BE2C (cell line): ENCODE results near the gene FAM168A.

Experiments used
- DNase-seq: peaks from one replicate; pipeline ENCODE4 v3.0.0-alpha.2; 2020
- H3K27me3 ChIP-seq: fragments of 250-450 bp; sonication (Bioruptor Pico); 2 replicates; pipeline ENCODE4 v1.5.1; 2020; ENCODE audit warnings: mild to moderate bottlenecking
- H3K36me3 ChIP-seq: fragments of 250-450 bp; sonication (Bioruptor Pico); 2 replicates; pipeline ENCODE4 v1.5.1; 2020; ENCODE audit warnings: mild to moderate bottlenecking
- H3K4me1 ChIP-seq: fragments of 250-450 bp; sonication (Bioruptor Pico); 2 replicates; pipeline ENCODE4 v1.5.1; 2020
- H3K4me3 ChIP-seq: 2 replicates; pipeline ENCODE4 v1.5.1; 2011; ENCODE audit warnings: low read depth, low read length
- H3K9me3 ChIP-seq: fragments of 250-450 bp; sonication (Bioruptor Pico); 2 replicates; pipeline ENCODE4 v1.5.1; 2020
- TF ChIP-seq, protein P1 (sequence below): IDR thresholded peaks from 2 replicates; pipeline ENCODE4 v1.5.1; 2012; ENCODE audit warnings: mild to moderate bottlenecking, low read depth, low read length

Gene FAM168A

DNA sequence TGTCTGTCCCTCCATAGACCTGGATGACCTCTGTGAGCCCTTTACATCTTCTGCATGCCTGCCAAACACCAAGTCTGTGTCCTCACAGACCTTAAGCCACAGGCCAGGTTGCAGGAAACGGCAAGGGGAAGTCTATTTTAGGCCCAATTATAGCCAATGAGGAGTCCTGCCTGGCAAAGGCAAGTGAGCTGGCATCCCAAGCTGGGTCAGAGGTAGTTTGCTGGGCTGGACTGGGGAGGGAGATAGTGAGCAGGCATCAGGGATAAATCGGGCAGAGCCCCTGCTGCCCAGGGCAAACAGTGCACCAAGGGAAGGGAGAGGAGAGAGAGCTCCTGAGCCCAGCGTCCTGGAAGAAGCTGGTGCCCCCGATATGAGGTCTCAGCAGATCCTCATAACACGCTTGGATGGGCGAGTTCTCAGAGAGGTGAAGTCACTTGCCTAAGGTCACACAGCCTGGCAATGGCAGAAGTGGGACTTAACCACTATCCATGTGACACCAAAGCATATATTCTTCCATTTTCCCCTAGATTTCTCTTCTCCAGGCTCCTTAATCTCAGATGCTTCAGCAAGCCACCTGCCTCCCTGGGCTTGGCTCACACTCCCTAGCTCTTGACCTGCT is 225.4 kb downstream of the FAM168A start:
- H3K4me1 ChIP-seq: 0 out of 2 replicates have a peak, but pooled peaks cover 3% of the 10 kb centered on the region
- TF ChIP-seq, protein P1, sequence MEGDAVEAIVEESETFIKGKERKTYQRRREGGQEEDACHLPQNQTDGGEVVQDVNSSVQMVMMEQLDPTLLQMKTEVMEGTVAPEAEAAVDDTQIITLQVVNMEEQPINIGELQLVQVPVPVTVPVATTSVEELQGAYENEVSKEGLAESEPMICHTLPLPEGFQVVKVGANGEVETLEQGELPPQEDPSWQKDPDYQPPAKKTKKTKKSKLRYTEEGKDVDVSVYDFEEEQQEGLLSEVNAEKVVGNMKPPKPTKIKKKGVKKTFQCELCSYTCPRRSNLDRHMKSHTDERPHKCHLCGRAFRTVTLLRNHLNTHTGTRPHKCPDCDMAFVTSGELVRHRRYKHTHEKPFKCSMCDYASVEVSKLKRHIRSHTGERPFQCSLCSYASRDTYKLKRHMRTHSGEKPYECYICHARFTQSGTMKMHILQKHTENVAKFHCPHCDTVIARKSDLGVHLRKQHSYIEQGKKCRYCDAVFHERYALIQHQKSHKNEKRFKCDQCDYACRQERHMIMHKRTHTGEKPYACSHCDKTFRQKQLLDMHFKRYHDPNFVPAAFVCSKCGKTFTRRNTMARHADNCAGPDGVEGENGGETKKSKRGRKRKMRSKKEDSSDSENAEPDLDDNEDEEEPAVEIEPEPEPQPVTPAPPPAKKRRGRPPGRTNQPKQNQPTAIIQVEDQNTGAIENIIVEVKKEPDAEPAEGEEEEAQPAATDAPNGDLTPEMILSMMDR: no peak
- H3K9me3 ChIP-seq: no peaks in the 10 kb centered on the region
- no peaks in the 10 kb centered on the region for H3K27me3 ChIP-seq
- no peak for DNase-seq
- no peak overlapping the region for H3K4me3 ChIP-seq
- no peaks in the 10 kb centered on the region for H3K36me3 ChIP-seq

GRCh38 chr11:73367482-73368024 is 230.4 kb downstream of the FAM168A start:
- Histone ChIP-seq H3K9me3 (no peaks in the 10 kb centered on the region), H3K27me3 (no peaks in the 10 kb centered on the region), H3K36me3 (peaks cover 15% of the 10 kb centered on the region), H3K4me1 (no peaks in the 10 kb centered on the region; the same call in 1 of the 2 replicates), H3K4me3 (no peak overlapping the region)
- DNase-seq: no peak
- TF ChIP-seq, protein P1: no peak

DNA sequence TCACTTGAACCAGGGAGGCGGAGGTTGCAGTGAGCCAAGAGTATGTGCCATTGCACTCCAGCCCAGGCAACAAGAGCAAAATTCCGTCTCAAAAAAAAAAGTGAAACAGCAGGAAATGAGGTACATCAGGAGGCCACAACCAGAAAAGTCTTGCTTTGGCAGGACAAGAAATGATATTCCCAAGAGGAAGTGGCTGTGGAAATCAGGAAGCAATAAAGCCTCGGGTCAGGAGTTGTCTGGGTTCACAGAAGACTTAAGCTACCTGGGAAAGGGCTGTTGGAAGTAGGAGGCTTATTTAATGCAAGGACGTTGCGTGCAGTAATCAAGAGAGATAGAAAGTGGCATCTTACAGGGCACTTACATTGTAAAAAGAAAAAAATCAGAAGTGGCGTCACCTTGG is 231.0 kb downstream of the FAM168A start:
- no peaks in the 10 kb centered on the region for H3K27me3 ChIP-seq

GRCh38 chr11:73366265-73366610 is 231.7 kb downstream of the FAM168A start:
- Histone ChIP-seq H3K36me3 (peaks cover 22% of the 10 kb centered on the region), H3K27me3 (no peaks in the 10 kb centered on the region), H3K4me1 (no peaks in the 10 kb centered on the region; the same call in 1 of the 2 replicates), H3K9me3 (no peaks in the 10 kb centered on the region), H3K4me3 (no peak overlapping the region)
- TF ChIP-seq, protein P1: no peak
- no peak for DNase-seq

More for the DNA sequence above, 231.0 kb downstream of the FAM168A start:
- no peak for DNase-seq
- no peaks in the 10 kb centered on the region for H3K9me3 ChIP-seq
- H3K36me3 ChIP-seq: peaks cover 20% of the 10 kb centered on the region
- TF ChIP-seq, protein P1: no peak
- no peak overlapping the region for H3K4me3 ChIP-seq
- H3K4me1 ChIP-seq: no peaks in the 10 kb centered on the region; the same call in 1 of the 2 replicates

DNA sequence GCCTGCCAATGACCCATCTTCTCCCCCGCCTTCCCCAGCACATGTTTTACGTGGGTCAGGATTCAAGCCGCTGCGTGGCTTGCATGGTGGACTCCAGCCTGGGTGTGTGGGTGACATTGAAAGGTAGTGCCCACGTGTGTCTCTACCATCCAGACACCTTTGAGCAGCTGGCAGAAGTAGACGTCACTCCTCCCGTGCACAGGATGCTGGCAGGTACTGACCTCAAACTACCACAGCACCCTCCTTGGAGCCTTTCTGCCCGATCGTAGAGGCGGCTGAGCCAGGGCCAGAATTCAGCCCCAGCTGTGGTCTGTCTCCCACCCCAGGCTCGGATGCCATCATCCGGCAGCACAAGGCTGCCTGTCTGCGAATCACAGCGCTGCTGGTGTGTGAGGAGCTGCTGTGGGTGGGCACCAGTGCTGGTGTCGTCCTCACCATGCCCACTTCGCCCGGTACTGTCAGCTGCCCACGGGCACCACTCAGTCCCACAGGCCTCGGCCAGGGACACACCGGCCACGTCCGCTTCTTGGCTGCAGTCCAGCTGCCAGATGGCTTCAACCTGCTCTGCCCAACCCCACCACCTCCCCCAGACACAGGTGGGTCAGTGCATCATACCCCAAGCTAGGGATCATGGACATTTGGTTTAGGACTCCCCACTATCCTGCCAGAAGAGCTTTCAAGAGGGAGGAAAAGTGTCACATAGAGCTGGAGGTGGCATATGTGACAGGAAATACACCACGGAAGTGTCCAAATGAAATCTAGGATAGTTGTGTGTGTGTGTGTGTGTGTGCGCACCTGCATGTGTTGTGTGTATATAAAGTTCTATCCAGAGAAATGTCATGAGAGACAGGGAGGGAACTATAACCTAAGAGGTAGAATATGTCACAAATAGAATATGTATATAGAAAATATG is 232.3 kb downstream of the FAM168A start:
- H3K4me1 ChIP-seq: no peaks in the 10 kb centered on the region; the same call in 1 of the 2 replicates
- TF ChIP-seq, protein P1: no peak

More for the DNA sequence above, 232.3 kb downstream of the FAM168A start:
- H3K36me3 ChIP-seq: peaks cover 28% of the 10 kb centered on the region
- H3K4me3 ChIP-seq: no peak overlapping the region
- H3K27me3 ChIP-seq: no peaks in the 10 kb centered on the region
- no peaks in the 10 kb centered on the region for H3K9me3 ChIP-seq
- DNase-seq: no peak
